Activated CD4-positive, alpha-beta T cell treated with anti-CD3 and anti-CD28 coated beads for 1 hour (primary cell): ENCODE results near the gene SETD1A.
A peak's percentile ranks its signal among the peaks of the same experiment; 100 is the strongest.

Experiments used
- DNase-seq: peaks from one replicate; pipeline ENCODE4 v3.0.0-alpha.2; 2020

The SETD1A gene

GRCh38 chr16:30956601-30957455 is 726 bp upstream of the SETD1A start:
- peak; percentile 80 for DNase-seq

- DNase-seq = no peak
Measured at GRCh38 chr16:30958175-30959079, 873 bp downstream of the SETD1A start.

DNA sequence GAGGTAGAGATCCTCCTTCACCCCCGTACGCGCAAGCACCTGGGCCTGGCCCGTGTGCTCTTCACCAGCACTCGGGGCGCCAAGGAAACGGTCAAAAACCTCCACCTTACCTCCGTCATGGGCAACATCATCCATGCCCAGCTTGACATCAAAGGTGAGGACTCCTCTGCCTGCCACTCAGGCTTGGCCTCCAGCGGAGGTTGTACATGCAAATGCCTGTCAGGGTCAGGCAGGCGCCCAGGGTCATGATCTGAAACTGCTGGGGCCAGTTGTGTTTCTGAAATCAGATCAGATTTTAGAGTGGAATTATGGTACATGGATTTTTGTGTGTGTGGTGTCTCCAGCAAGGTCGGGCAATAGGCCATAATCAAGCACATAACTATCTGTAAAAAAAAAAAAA is 3.8 kb downstream of the SETD1A start:
- no peak for DNase-seq

DNA sequence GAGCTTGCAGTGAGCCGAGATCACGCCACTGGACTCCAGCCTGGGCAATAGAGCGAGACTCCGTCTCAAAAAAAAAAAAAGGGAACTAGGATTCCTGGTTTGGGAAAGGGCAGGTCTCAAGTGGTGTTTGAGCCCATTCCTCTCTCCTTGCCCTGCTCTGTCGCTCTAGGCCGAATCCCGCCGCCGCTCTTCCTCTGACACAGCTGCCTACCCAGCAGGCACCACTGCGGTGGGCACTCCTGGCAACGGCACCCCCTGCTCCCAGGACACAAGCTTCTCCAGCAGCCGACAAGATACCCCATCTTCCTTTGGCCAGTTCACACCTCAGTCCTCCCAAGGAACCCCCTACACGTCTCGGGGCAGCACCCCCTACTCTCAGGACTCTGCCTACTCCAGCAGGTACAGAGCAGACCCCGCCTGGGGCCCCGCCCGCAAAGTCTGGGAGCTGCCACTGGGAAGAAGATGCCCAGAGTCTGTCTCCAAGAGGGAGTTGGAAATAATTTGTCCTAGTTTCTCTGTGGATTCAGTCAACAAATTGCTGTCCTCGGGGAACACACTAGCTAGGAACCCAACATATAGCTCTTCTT is 6.5 kb downstream of the SETD1A start:
- DNase-seq = no peak

- no peak for DNase-seq
Measured at GRCh38 chr16:30964574-30965226, 7.1 kb downstream of the SETD1A start.

DNA sequence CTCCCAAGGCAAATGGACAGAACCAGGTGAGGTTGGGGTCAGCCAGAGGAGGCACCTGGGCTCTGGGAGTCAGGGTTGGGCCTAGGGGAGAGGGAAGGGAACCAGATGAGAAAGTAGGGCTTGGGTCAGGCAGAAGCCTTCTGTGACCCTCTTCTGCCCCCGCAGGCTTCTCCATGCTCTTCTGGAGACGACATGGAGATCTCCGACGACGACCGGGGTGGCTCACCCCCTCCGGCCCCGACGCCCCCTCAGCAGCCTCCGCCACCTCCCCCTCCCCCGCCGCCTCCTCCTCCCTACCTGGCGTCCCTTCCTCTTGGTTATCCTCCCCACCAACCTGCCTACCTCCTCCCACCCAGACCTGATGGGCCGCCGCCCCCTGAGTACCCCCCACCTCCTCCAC is 7.9 kb downstream of the SETD1A start:
- no peak for DNase-seq

- DNase-seq = no peak
Measured at GRCh38 chr16:30966033-30966619, 8.6 kb downstream of the SETD1A start.

GRCh38 chr16:30967795-30968194 is 10.2 kb downstream of the SETD1A start:
- no peak for DNase-seq

GRCh38 chr16:30969246-30969842 is 11.8 kb downstream of the SETD1A start:
- no peak for DNase-seq

- no peak for DNase-seq
Measured at GRCh38 chr16:30971298-30971697, 13.7 kb downstream of the SETD1A start.

DNA sequence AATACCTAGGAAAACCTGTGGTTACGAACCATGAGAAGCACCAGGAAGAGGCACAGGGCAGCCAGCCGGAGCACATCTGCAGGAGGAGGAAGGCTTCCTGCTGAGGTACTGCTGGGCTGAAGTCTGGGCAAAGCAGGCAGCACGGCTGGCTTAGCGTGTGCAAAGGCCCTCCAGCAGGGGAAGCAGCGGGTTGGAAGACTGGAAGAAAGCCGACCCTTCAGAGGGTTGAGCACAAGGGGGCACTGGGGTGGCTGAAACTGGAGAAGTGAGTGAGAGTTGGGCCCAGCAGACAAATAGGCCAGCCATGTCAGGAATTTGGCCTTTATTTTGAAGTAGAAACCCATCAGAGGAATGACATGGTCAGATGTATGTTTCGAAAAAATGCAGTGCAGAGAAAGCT is 15.3 kb downstream of the SETD1A start:
- DNase-seq = no peak

DNA sequence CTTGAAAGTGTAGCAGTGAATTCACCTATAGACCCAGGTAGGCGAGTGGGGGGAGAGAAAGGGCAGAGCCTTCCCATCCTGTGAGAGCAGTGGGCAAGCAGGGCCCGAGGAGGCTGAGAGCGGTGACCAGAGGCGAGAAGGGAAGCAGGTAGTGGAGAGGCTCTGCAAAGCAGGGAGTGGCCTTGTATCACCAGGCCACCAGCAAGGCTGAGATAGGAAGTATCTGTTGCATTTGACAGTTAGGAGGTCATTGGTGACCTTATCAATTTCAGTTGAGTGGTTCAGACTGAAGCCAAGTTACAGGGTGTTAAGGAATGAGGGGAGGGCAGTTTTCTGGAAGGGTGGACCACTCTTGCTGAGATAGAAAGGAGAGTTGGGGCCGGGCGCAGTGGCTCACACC is 16.8 kb downstream of the SETD1A start:
- no peak for DNase-seq

GRCh38 chr16:30976486-30976885 is 18.9 kb downstream of the SETD1A start:
- DNase-seq = no peak

- DNase-seq = no peak
Measured at GRCh38 chr16:30977502-30977901, 19.9 kb downstream of the SETD1A start.

GRCh38 chr16:30979170-30980022 is 21.8 kb downstream of the SETD1A start:
- no peak for DNase-seq

DNA sequence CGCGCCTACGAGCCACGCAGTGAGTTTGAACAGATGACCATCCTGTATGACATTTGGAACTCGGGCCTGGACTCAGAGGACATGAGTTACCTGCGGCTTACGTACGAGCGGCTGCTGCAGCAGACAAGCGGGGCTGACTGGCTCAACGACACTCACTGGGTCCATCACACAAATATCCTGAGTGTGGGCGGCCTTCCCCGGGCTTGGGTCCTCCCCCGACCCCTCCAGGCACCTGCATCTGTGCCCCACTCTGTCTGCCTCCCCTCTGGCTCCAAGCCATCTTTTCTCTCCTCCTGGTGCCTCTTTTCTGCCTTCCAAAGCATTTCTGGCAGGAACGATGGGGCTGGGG is 22.4 kb downstream of the SETD1A start:
- no peak for DNase-seq

DNA sequence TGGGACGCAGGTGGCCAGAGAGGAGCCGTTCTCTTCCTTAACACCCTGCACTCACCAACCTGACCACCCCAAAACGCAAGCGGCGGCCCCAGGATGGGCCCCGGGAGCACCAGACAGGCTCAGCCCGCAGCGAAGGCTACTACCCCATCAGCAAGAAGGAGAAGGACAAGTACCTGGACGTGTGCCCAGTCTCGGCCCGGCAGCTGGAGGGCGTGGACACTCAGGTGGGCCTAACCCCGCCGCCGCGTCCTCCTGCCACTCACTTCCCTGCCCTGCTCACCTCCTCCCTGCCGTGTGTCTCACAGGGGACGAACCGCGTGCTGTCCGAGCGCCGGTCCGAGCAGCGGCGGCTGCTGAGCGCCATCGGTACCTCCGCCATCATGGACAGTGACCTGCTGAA is 22.9 kb downstream of the SETD1A start:
- DNase-seq = no peak

- no peak for DNase-seq
Measured at GRCh38 chr16:30980959-30981358, 23.4 kb downstream of the SETD1A start.

GRCh38 chr16:30982548-30983288 is 25.2 kb downstream of the SETD1A start:
- no peak for DNase-seq

- DNase-seq = no peak
Measured at GRCh38 chr16:30983289-30983889, 25.8 kb downstream of the SETD1A start.
